Loucy (cell line): ENCODE measurements around the gene C16orf74.
A peak's percentile ranks its signal among the peaks of the same experiment; 100 is the strongest.

Experiments
- H2AFZ ChIP-seq: fragments of 200-600 bp; sonication (generic); 2 replicates; pipeline ENCODE4 v1.6.0; 2016; ENCODE audit warnings: antibody characterized with exemption, mild to moderate bottlenecking, low read length, moderate library complexity
- H3F3A ChIP-seq: fragments of 200-600 bp; 2 replicates; pipeline ENCODE4 v1.6.0; 2016; ENCODE audit warnings: antibody characterized with exemption, low read depth, mild to moderate bottlenecking
- H3K27me3 ChIP-seq: fragments of 200-600 bp; sonication (generic); 2 replicates; pipeline ENCODE4 v1.6.1; 2014; ENCODE audit warnings: low read length, mild to moderate bottlenecking; ENCODE audit not compliant: insufficient read depth, poor library complexity, severe bottlenecking
- H3K36me3 ChIP-seq: fragments of 200-600 bp; sonication (generic); 2 replicates; pipeline ENCODE4 v1.6.1; 2016; ENCODE audit warnings: low read length; ENCODE audit not compliant: insufficient read depth
- H3K4me1 ChIP-seq: fragments of 200-600 bp; sonication (generic); 2 replicates; pipeline ENCODE4 v1.5.1; 2014; ENCODE audit warnings: low read length, mild to moderate bottlenecking; ENCODE audit not compliant: insufficient read depth, poor library complexity, severe bottlenecking
- H3K4me2 ChIP-seq: fragments of 200-600 bp; sonication (generic); 2 replicates; pipeline ENCODE4 v1.6.0; 2014; ENCODE audit warnings: antibody characterized with exemption, low read length, low read depth, mild to moderate bottlenecking; ENCODE audit not compliant: poor library complexity, severe bottlenecking
- H3K4me3 ChIP-seq: fragments of 200-600 bp; sonication (generic); 2 replicates; pipeline ENCODE4 v1.5.1; 2014; ENCODE audit warnings: low read length, mild to moderate bottlenecking, mixed read lengths; ENCODE audit not compliant: poor library complexity, severe bottlenecking
- H3K79me2 ChIP-seq: fragments of 200-600 bp; sonication (generic); 2 replicates; pipeline ENCODE4 v1.6.1; 2014; ENCODE audit warnings: low read length; ENCODE audit not compliant: insufficient read depth
- H3K9ac ChIP-seq: fragments of 200-600 bp; sonication (generic); 2 replicates; pipeline ENCODE4 v1.6.0; 2014; ENCODE audit warnings: mild to moderate bottlenecking, low read depth, low read length, moderate library complexity; ENCODE audit not compliant: poor library complexity, severe bottlenecking
- H3K9me2 ChIP-seq: fragments of 200-600 bp; sonication (generic); replicated peaks from 2 replicates; pipeline ENCODE4 v1.6.1; 2016; ENCODE audit warnings: low read depth, low read length, mixed read lengths
- H3K9me3 ChIP-seq: fragments of 200-600 bp; sonication (generic); 2 replicates; pipeline ENCODE4 v1.6.1; 2014; ENCODE audit warnings: mild to moderate bottlenecking, antibody characterized with exemption, low read length, low read depth; ENCODE audit not compliant: insufficient read depth
- H4K20me1 ChIP-seq: fragments of 200-600 bp; sonication (generic); 2 replicates; pipeline ENCODE4 v1.6.0; 2014; ENCODE audit warnings: antibody characterized with exemption, low read length, mild to moderate bottlenecking; ENCODE audit not compliant: insufficient read depth, poor library complexity, severe bottlenecking
- CTCF ChIP-seq: fragments of 200-600 bp; sonication (generic); conservative IDR thresholded peaks from 2 replicates; pipeline ENCODE4 v1.5.1; 2014; ENCODE audit warnings: mild to moderate bottlenecking, antibody characterized with exemption, low read length
- EZH2phosphoT487 ChIP-seq: fragments of 200-600 bp; IDR thresholded peaks from 2 replicates; pipeline ENCODE4 v1.6.1; 2018; ENCODE audit warnings: antibody characterized with exemption, mild to moderate bottlenecking, moderate library complexity, borderline replicate concordance

Gene C16orf74

GRCh38 chr16:85720302-85720637, 30.6 kb downstream of the C16orf74 start:
- Histone ChIP-seq H3F3A (no peaks in the 10 kb centered on the region), H3K27me3 (no peaks in the 10 kb centered on the region), H3K36me3 (no peaks in the 10 kb centered on the region), H3K4me1 (peaks cover 13% of the 10 kb centered on the region), H4K20me1 (no peaks in the 10 kb centered on the region), H3K79me2 (no peaks in the 10 kb centered on the region), H3K9me3 (no peaks in the 10 kb centered on the region), H3K4me2 (no peak overlapping the region), H3K9ac (no peak overlapping the region), H3K9me2 (no peaks in the 10 kb centered on the region), H2AFZ (no peak overlapping the region), H3K4me3 (no peak overlapping the region)
- TF ChIP-seq CTCF (no peak), EZH2phosphoT487 (no peak)

GRCh38 chr16:85719605-85720301, 31.1 kb downstream of the C16orf74 start:
- no peaks in the 10 kb centered on the region for H3K27me3 ChIP-seq
- no peak overlapping the region for H3K4me3 ChIP-seq
- no peaks in the 10 kb centered on the region for H3F3A ChIP-seq
- H3K4me2 ChIP-seq, result no peak overlapping the region
- no peaks in the 10 kb centered on the region for H3K9me3 ChIP-seq
- H3K9me2 ChIP-seq, result no peaks in the 10 kb centered on the region
- TF ChIP-seq EZH2phosphoT487 (no peak), CTCF (no peak)
- H2AFZ ChIP-seq, result no peak overlapping the region
- H4K20me1 ChIP-seq, result no peaks in the 10 kb centered on the region
- peaks cover 15% of the 10 kb centered on the region for H3K4me1 ChIP-seq
- H3K9ac ChIP-seq, result no peak overlapping the region
- no peaks in the 10 kb centered on the region for H3K36me3 ChIP-seq
- H3K79me2 ChIP-seq, result no peaks in the 10 kb centered on the region

DNA sequence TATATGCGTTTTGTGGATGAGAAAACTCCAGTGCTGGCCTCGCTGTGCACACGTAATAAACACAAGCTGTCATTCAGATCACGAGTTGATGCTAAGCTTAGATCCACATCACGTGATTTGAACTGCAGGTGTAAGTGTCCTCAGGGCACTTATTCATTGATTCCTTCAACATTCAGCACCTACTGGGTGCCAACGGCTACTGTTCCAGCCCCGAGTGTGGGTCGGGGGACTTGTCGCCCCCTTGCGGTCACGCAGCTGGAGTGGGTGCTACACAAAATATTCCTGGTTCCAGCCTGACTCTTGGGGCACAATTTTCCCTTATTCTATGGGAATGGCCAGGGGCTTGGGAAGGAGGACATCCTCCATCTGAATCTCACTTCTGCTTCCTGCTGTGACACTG, 32.2 kb downstream of the C16orf74 start:
- Histone ChIP-seq H2AFZ (no peak overlapping the region), H3K4me3 (no peak overlapping the region), H3K36me3 (no peaks in the 10 kb centered on the region), H3K9ac (no peak overlapping the region), H3K4me2 (no peak overlapping the region), H3K4me1 (peaks cover 15% of the 10 kb centered on the region), H4K20me1 (no peaks in the 10 kb centered on the region), H3K9me2 (no peaks in the 10 kb centered on the region), H3K79me2 (no peaks in the 10 kb centered on the region), H3F3A (no peaks in the 10 kb centered on the region), H3K27me3 (no peaks in the 10 kb centered on the region), H3K9me3 (no peaks in the 10 kb centered on the region)
- peak; percentile 69 for TF ChIP-seq CTCF
- TF ChIP-seq EZH2phosphoT487, result no peak
